Thoracic aorta (tissue), 2 donors: ENCODE data around the gene BTBD3. TPM values are rescaled to one million over a fixed set of nuclear protein-coding genes. Genes with fewer than 3 reads are reported as not detected.

Experiments
- ATAC-seq: fragments of 150-250 bp; one replicate; pipeline ENCODE4 v1.8.0; 2017; ENCODE audit warnings: low read depth; ENCODE audit not compliant: insufficient number of reproducible peaks, low FRiP score
- DNase-seq: peaks from one replicate; pipeline ENCODE4 v3.0.0-alpha.2; 2020; ENCODE audit warnings: low spot score
- H3K27ac ChIP-seq, 2 donors: fragments of 200-600 bp; sonication (generic); 1 replicate in 1 of 2; 2 replicates in 1 of 2; pipeline ENCODE4 v1.5.1; 2016; ENCODE audit warnings: mild to moderate bottlenecking in 2 of 2, moderate library complexity in 2 of 2
- H3K27me3 ChIP-seq: fragments of 200-600 bp; sonication (generic); replicated peaks from 2 replicates; pipeline ENCODE4 v1.6.0; 2016; ENCODE audit warnings: mild to moderate bottlenecking; ENCODE audit not compliant: insufficient read depth
- H3K36me3 ChIP-seq: fragments of 200-600 bp; sonication (generic); one replicate; pipeline ENCODE4 v1.5.1; 2016
- H3K4me1 ChIP-seq, 2 donors: fragments of 200-600 bp; sonication (generic); 1 replicate in 1 of 2; 2 replicates in 1 of 2; pipeline versions ENCODE4 v1.5.1 to v1.6.0; 2016; ENCODE audit warnings: low read depth in 2 of 2, mild to moderate bottlenecking in 1 of 2; ENCODE audit not compliant: control insufficient read depth in 1 of 2
- H3K4me3 ChIP-seq: fragments of 200-600 bp; sonication (generic); 2 replicates; pipeline ENCODE4 v1.5.1; 2016; ENCODE audit warnings: mild to moderate bottlenecking
- H3K9me3 ChIP-seq: fragments of 200-600 bp; sonication (generic); 2 replicates; pipeline ENCODE4 v1.5.1; 2016
- total RNA-seq, 2 donors: library from RNA; depleted of rRNA; stranded (reverse); fragments of >200 nt; gene quantifications; one replicate each; pipeline versions ENCODE4 v1.1.0 to v1.2.3, GENCODE V29; 2016
- TF ChIP-seq, protein P1 (sequence below): fragments of 200-600 bp; sonication (generic); IDR thresholded peaks from one replicate; pipeline ENCODE4 v1.5.1; 2019; ENCODE audit warnings: antibody characterized with exemption

The BTBD3 gene
- 10 to 100 TPM; 12.3 to 43.8 TPM for total RNA-seq

DNA sequence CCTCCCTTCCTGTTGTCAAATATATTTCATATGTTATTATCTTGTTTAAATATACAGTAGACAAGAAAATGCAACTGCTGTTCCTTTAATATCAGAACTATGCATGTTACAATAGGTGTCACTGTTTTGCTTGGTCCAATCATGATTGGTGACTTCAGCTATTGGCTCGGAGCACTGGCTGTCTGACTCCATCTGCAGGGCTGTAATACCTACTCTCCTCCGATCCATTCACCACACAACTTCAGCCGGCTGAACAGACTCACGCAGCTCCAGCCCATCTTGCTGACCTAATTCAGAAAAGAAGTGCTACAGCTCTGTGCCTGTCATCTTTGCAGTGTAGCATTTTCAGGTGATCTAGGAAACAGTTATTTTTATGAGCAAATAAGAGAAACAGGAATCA, at the start of gene BTBD3:
BTBD3 (plus strand) TSS at position 231 of the 400 bp plus-strand sequence. CDS start 383 bp downstream, outside the sequence.
- H3K27ac ChIP-seq, result no peak within 1 kb of the TSS
- no peak for ATAC-seq
- H3K9me3 ChIP-seq, result no peaks in the 10 kb centered on the region
- peaks cover 0 to 24% of the 10 kb centered on the region in 2 donors for H3K4me1 ChIP-seq
- peak within 1 kb of the TSS; percentile 58 for H3K4me3 ChIP-seq
- TF ChIP-seq, protein P1, sequence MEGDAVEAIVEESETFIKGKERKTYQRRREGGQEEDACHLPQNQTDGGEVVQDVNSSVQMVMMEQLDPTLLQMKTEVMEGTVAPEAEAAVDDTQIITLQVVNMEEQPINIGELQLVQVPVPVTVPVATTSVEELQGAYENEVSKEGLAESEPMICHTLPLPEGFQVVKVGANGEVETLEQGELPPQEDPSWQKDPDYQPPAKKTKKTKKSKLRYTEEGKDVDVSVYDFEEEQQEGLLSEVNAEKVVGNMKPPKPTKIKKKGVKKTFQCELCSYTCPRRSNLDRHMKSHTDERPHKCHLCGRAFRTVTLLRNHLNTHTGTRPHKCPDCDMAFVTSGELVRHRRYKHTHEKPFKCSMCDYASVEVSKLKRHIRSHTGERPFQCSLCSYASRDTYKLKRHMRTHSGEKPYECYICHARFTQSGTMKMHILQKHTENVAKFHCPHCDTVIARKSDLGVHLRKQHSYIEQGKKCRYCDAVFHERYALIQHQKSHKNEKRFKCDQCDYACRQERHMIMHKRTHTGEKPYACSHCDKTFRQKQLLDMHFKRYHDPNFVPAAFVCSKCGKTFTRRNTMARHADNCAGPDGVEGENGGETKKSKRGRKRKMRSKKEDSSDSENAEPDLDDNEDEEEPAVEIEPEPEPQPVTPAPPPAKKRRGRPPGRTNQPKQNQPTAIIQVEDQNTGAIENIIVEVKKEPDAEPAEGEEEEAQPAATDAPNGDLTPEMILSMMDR, result no peak
- H3K36me3 ChIP-seq, result no peaks in the 10 kb centered on the region
- H3K27me3 ChIP-seq, result no peaks in the 10 kb centered on the region
- peak; percentile 18 for DNase-seq

DNA sequence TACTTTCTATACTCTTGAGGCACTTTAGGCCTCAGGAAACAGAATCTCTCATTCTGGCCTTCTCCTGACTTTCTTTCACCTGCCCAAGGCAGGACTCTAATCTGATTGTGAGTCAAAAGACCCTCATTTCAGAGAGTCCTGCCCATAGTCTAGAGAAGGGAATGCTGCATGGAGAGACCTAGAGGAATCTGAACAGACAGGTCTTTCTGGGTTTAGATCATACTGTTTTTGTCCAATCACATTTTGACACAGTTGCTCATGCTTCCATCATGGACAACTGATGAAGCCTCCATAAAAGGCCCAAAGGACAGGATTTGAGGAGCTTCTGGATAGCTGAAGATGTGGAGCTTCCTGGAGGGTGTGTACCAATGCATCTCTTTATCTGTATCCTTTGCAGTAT, 48.1 kb upstream of the BTBD3 start:
- TF ChIP-seq, protein P1, result no peak
- DNase-seq (no peak), ATAC-seq (no peak)
- Histone ChIP-seq H3K27ac (no peak overlapping the region), H3K4me1 (no peaks in the 10 kb centered on the region), H3K36me3 (no peaks in the 10 kb centered on the region), H3K9me3 (no peaks in the 10 kb centered on the region), H3K4me3 (no peak overlapping the region), H3K27me3 (no peaks in the 10 kb centered on the region)

DNA sequence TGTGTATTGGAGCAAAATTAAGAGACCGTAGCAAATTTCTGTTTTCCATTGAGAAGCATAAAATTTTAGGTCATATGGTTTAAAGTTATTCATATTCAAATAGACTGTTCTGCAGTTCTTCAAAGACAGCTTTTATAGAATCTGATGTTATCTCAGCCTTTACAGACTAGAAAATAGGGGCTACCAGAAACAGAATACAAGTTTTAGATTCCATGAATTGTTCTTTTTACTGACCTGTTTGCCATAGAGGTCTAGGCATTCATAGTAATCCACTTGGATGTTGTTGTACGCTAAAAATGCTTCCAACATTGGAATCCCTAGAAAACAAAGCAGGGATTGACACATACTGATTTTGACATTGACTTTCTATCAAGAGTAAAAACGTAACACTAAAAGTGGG, 47.3 kb upstream of the BTBD3 start:
- no peaks in the 10 kb centered on the region for H3K9me3 ChIP-seq
- DNase-seq (no peak), ATAC-seq (no peak)
- H3K4me1 ChIP-seq, result no peaks in the 10 kb centered on the region
- H3K27me3 ChIP-seq, result no peaks in the 10 kb centered on the region
- TF ChIP-seq, protein P1, result no peak
- no peaks in the 10 kb centered on the region for H3K36me3 ChIP-seq
- H3K27ac ChIP-seq, result no peak overlapping the region
- H3K4me3 ChIP-seq, result no peak overlapping the region

DNA sequence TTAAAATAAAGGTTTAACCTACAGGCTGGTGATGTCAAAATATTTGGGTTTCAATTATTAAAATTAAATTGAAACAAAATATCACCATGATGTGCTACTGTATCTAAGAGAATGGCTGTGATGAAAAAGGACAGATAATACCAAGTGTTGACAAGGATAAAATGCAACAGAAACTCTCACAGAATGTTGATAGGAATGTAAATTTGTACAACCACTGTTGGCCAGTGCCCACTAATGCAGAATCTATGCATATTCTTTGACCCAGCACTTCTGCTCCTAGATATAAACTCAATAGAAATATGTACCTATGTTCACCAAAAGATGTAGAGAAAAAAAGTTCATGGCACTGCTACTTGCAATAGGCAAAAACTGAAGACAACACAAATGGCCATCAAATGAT, 41.1 kb upstream of the BTBD3 start:
- H3K9me3 ChIP-seq, result no peaks in the 10 kb centered on the region
- H3K27ac ChIP-seq, result no peak overlapping the region
- no peaks in the 10 kb centered on the region for H3K4me1 ChIP-seq
- DNase-seq, result no peak
- ATAC-seq, result no peak
- H3K27me3 ChIP-seq, result no peaks in the 10 kb centered on the region
- H3K4me3 ChIP-seq, result no peak overlapping the region
- no peaks in the 10 kb centered on the region for H3K36me3 ChIP-seq
- TF ChIP-seq, protein P1, result no peak

DNA sequence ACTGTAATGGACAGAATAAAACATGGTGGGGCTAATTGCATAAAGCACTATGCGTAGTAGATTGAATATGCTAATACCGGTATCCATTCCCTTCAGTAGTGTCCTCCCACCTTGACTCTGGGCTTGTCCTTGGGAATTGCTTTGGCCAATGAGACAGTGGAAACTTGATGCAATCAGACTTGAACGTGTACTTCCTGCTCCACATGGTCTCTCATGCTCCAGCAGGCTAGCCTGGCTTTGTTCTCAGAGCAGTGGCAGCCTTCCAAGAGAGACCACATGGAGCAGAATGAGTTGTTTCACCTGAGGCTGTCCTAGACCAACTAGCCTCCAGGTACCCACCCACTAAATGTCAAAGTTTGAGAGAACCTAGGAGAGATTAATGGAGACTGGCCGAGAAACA, 37.0 kb upstream of the BTBD3 start:
- no peak overlapping the region for H3K27ac ChIP-seq
- no peaks in the 10 kb centered on the region for H3K36me3 ChIP-seq
- TF ChIP-seq, protein P1, result no peak
- H3K4me1 ChIP-seq, result no peaks in the 10 kb centered on the region
- H3K27me3 ChIP-seq, result no peaks in the 10 kb centered on the region
- no peak overlapping the region for H3K4me3 ChIP-seq
- DNase-seq, result no peak
- H3K9me3 ChIP-seq, result no peaks in the 10 kb centered on the region
- ATAC-seq, result no peak
